Lower lobe of right lung (tissue), 2 donors: ENCODE results near the gene CALHM1. TPM values are rescaled to one million over a fixed set of nuclear protein-coding genes. Genes with fewer than 3 reads are reported as not detected.

ENCODE experiments used
- ATAC-seq, 2 donors: fragments of 200-7000 bp; cut with Tn5 transposase; one replicate each; pipeline ENCODE4 v1.9.1; 2020 to 2022; ENCODE audit warnings: mild to moderate bottlenecking in 2 of 2, moderate library complexity in 2 of 2
- DNase-seq: peaks from one replicate; pipeline ENCODE4 v3.0.0-alpha.2; 2020
- H3K27ac ChIP-seq: fragments of 200-600 bp; one replicate; pipeline ENCODE4 v1.8.0; 2022
- H3K27me3 ChIP-seq: fragments of 200-600 bp; one replicate; pipeline ENCODE4 v1.8.0; 2022; ENCODE audit warnings: low read depth
- H3K36me3 ChIP-seq: fragments of 200-600 bp; one replicate; pipeline ENCODE4 v1.8.0; 2022; ENCODE audit warnings: mild to moderate bottlenecking
- H3K4me1 ChIP-seq: fragments of 200-600 bp; one replicate; pipeline ENCODE4 v1.8.0; 2022
- H3K4me3 ChIP-seq: fragments of 200-600 bp; one replicate; pipeline ENCODE4 v1.8.0; 2022; ENCODE audit warnings: mild to moderate bottlenecking
- H3K9me3 ChIP-seq: fragments of 200-600 bp; one replicate; pipeline ENCODE4 v1.8.0; 2022
- CTCF ChIP-seq: fragments of 200-600 bp; IDR thresholded peaks from one replicate; pipeline ENCODE4 v1.8.0; 2022; ENCODE audit warnings: antibody characterized with exemption, mild to moderate bottlenecking
- intact Hi-C: fragments of 100-400 bp; cut with DNase I; formaldehyde crosslinking; loops from one replicate; pipeline ENCODE4 v1.11.0; 2022
- total RNA-seq: library from RNA; stranded (reverse); fragmentation: NEBNext Ultra II Directional; extraction: Animal tissue kit (Norgen Biotek cat#: 25700); gene quantifications from one replicate; pipeline ENCODE4 v1.2.1, GENCODE V29; 2021
- donor health status: DM: no; HTN: yes; CAD: no; lungs with severe emphysema.

The CALHM1 gene
- total RNA-seq, 1 donor from 2014 or later = 0.15 TPM

- H3K27ac ChIP-seq = no peak overlapping the region
- no peak for DNase-seq
- no peak for ATAC-seq
- no peaks in the 10 kb centered on the region for H3K9me3 ChIP-seq
- intact Hi-C loops = no loop called here
- no peak for TF ChIP-seq CTCF
- no peaks in the 10 kb centered on the region for H3K36me3 ChIP-seq
- peaks cover 43% of the 10 kb centered on the region for H3K27me3 ChIP-seq
- peaks cover 12% of the 10 kb centered on the region for H3K4me1 ChIP-seq
- H3K4me3 ChIP-seq = no peak overlapping the region
Measured at GRCh38 chr10:103497161-103497915, 38.6 kb upstream of the CALHM1 start.

DNA sequence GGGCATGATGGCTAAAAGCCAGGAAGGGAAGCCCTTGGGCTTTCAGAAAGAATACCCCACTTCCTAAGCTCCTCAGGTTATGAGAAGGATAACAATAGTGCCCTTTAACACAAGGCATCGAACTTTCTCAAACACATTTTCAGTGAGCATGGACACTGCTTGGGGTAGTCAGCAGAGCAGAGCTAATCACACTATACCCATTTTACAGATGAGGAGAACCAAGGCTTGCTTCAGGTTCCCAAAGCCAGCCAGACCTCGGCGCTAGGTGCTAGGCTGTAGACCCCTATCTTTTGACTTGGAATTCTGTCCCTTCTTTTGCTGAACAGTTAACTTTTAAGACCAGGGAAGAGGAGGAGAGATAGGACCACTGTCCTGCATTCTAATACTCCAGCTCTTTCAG lies 36.6 kb upstream of the CALHM1 start:
- no peak for DNase-seq
- Histone ChIP-seq H3K4me3 (no peak overlapping the region), H3K9me3 (no peaks in the 10 kb centered on the region), H3K27ac (no peak overlapping the region), H3K36me3 (no peaks in the 10 kb centered on the region), H3K4me1 (peaks cover 17% of the 10 kb centered on the region), H3K27me3 (peaks cover 35% of the 10 kb centered on the region)
- no peak for ATAC-seq
- intact Hi-C loops = no loop called here
- no peak for TF ChIP-seq CTCF

- ATAC-seq = peak; percentile 22 to 55
- no peaks in the 10 kb centered on the region for H3K36me3 ChIP-seq
- peaks cover 35% of the 10 kb centered on the region for H3K27me3 ChIP-seq
- H3K9me3 ChIP-seq = no peaks in the 10 kb centered on the region
- no peak for TF ChIP-seq CTCF
- no peak for DNase-seq
- H3K4me3 ChIP-seq = peak overlapping the region; percentile 53
- intact Hi-C loops = no loop called here
- H3K27ac ChIP-seq = no peak overlapping the region
- H3K4me1 ChIP-seq = peaks cover 17% of the 10 kb centered on the region
Measured at GRCh38 chr10:103493916-103494877, 35.5 kb upstream of the CALHM1 start.

GRCh38 chr10:103493362-103493915 lies 34.7 kb upstream of the CALHM1 start, which contains the start of gene NEURL1:
TSS of gene NEURL1 (plus strand) at chr10:103493705. CDS start at chr10:103494388, 683 bp downstream.
- no peaks in the 10 kb centered on the region for H3K36me3 ChIP-seq
- no peak within 1 kb of the TSS for H3K27ac ChIP-seq
- peak within 1 kb of the TSS; percentile 53 for H3K4me3 ChIP-seq
- TF ChIP-seq CTCF = no peak
- intact Hi-C loops = no loop called here
- H3K9me3 ChIP-seq = no peaks in the 10 kb centered on the region
- ATAC-seq (peak in 1 of 2 donors; percentile 16), DNase-seq (no peak)
- peaks cover 17% of the 10 kb centered on the region for H3K4me1 ChIP-seq
- H3K27me3 ChIP-seq = peaks cover 35% of the 10 kb centered on the region

- Histone ChIP-seq H3K4me3 (no peak overlapping the region), H3K27me3 (peaks cover 35% of the 10 kb centered on the region), H3K36me3 (no peaks in the 10 kb centered on the region), H3K27ac (no peak overlapping the region), H3K9me3 (no peaks in the 10 kb centered on the region), H3K4me1 (peaks cover 17% of the 10 kb centered on the region)
- TF ChIP-seq CTCF = no peak
- intact Hi-C loops = no loop called here
- DNase-seq = no peak
- no peak for ATAC-seq
Measured at GRCh38 chr10:103492655-103493261, 34.1 kb upstream of the CALHM1 start.
